MM.1S (cell line): ENCODE data around the gene CBX5.

Source experiments
- CTCF ChIP-seq: fragments of 300-600 bp; sonication (generic); IDR thresholded peaks from 2 replicates; pipeline ENCODE4 v1.5.1; 2016; ENCODE audit warnings: antibody characterized with exemption, low read length, mixed read lengths
- EZH2 ChIP-seq: fragments of 300-600 bp; sonication (generic); optimal IDR thresholded peaks from 2 replicates; pipeline ENCODE3; 2017; ENCODE audit warnings: low read depth, mild to moderate bottlenecking, antibody characterized with exemption, low read length, mixed read lengths
- EZH2phosphoT487 ChIP-seq: fragments of 300-600 bp; sonication (generic); IDR thresholded peaks from 2 replicates; pipeline ENCODE4 v1.6.1; 2018; ENCODE audit warnings: antibody characterized with exemption, low read length

DNA sequence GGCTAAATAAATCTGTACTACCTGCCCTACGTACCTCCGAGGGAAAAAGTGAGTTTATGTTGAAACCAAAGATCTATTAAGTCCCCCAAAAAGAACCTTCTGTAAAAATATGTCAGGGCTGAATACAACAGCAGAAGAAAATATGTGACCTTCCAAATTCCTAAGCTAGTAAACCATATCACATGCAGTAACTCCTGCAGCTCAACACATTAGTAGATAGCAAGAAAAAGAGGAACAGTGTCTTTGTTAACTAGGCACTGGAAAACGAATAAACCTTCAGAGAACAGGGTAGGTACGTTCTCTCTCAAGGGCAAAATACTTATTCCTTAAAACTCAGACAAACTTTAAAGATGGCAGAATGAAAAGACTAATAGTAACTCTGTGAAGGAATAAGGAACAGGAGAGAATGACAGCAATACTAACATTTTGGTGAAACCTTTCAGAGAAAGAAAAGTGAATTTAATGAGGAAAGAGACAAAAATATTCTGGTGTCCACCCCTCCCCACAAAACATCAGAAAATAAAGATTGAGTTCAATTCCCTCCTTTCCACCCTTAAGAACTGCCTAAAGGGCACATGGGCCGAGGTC lies 18.0 kb downstream of the CBX5 start:
- TF ChIP-seq CTCF = no peak
- TF ChIP-seq EZH2phosphoT487 = no peak
- TF ChIP-seq EZH2 = no peak
